ENCODE results near the gene KAT7. TPM values are rescaled to one million over a fixed set of nuclear protein-coding genes. Genes with fewer than 3 reads are reported as not detected.

KAT7 gene
- total and polyA plus RNA-seq, 2 of the 8 experiments (the other 6 are each of a cell fraction or from before 2014, with no cell fraction given), result 90.9 to 139 TPM

DNA sequence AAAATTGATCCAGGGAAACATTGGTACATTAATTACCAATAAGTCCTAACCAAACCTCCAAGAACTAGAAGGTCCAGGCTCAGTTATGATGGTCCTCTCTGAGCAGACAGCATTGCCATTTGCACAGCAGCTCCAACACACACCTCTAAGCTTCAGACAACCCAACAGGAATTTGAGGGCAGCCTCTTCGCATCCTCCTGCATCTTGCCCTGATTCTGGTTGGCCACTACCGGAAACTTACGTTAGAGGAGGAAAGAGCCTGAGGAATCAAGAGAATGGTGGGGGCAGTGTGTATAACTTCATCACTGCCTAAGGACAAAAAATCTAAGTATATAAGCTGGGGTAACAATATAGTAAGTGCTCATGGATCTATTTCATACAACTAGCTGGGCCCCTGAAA, 40.3 kb upstream of the KAT7 start:
- peaks cover 2% of the 10 kb centered on the region; the same call in 1 of the 2 replicates for H3K79me1 ChIP-seq (ENCODE audit: low read depth, low read length)
- H2AK5ac ChIP-seq (ENCODE audit: low read depth, low read length), result no peak overlapping the region
- H3K23ac ChIP-seq (ENCODE audit: insufficient read length), result no peak overlapping the region
- H3K4me1 ChIP-seq (replicated peaks in 1 of 4; ENCODE audit: control insufficient read depth in 3 of 4, insufficient read depth in 4 of 4, low read length in 3 of 4), result peaks cover 0 to 2% (median 0%) of the 10 kb centered on the region in 4 experiments; a peak in 2 of 7 replicates
- H3K4me2 ChIP-seq (ENCODE audit: insufficient read depth in 1 of 2, low read depth in 2 of 2, low read length in 2 of 2), result no peak overlapping the region
- H3K56ac ChIP-seq (replicated peaks; ENCODE audit: insufficient read length, low read depth, low read length), result no peak overlapping the region
- H4K8ac ChIP-seq (ENCODE audit: extremely low read depth, insufficient read depth, low read length), result no peak overlapping the region
- DNase-seq (ENCODE audit: low read depth in 1 of 2, low spot score in 2 of 2), result no peak
- H3K9ac ChIP-seq (replicated peaks in 1 of 4; ENCODE audit: extremely low read depth in 1 of 4, low read depth in 3 of 4, low read length in 3 of 4), result no peak overlapping the region
- no peak overlapping the region for H3K14ac ChIP-seq (ENCODE audit: insufficient read length)
- H3K27me3 ChIP-seq (replicated peaks in 1 of 4; ENCODE audit: control insufficient read depth in 3 of 4, extremely low read depth in 1 of 4, insufficient read depth in 3 of 4, low read length in 3 of 4), result no peaks in the 10 kb centered on the region
- POLR2A ChIA-PET (ENCODE audit: partially characterized antibody), result interaction anchor here (1.3 to 3.0 kb wide), 2 partner anchors 10 to 16 kb away, joined by 4 to 17 read pairs; partner anchors contain the start of gene FAM117A
- no peak overlapping the region for H3K4me3 ChIP-seq (ENCODE audit: extremely low read depth in 1 of 4, insufficient read depth in 2 of 4, low read depth in 3 of 4, low read length in 4 of 4)
- no peak overlapping the region for H2BK12ac ChIP-seq (ENCODE audit: low read depth, low read length)
- H2AFZ ChIP-seq (ENCODE audit: low read length), result no peak overlapping the region
- no peak for TF ChIP-seq CTBP2 (IDR thresholded peaks at IDR 0.05; ENCODE audit: borderline replicate concordance, insufficient read depth, insufficient read length, low read length)
- TF ChIP-seq SRF (IDR thresholded peaks at IDR 0.05; ENCODE audit: low read depth, low read length), result no peak
- TF ChIP-seq, protein P1, sequence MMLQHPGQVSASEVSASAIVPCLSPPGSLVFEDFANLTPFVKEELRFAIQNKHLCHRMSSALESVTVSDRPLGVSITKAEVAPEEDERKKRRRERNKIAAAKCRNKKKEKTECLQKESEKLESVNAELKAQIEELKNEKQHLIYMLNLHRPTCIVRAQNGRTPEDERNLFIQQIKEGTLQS (IDR thresholded peaks at IDR 0.05; ENCODE audit: insufficient read depth, low read depth, low read length), result no peak
- TF ChIP-seq RBBP5 (IDR thresholded peaks at IDR 0.05; ENCODE audit: borderline replicate concordance, low read depth, low read length), result no peak
- no peak for TF ChIP-seq JUND (IDR thresholded peaks at IDR 0.05; ENCODE audit: low read length)
- H2BK20ac ChIP-seq (ENCODE audit: low read length), result no peak overlapping the region
- CTCF ChIA-PET (ENCODE audit: partially characterized antibody), result interaction anchor here (1.0 to 1.4 kb wide), 3 partner anchors 44 to 250 kb away, joined by 3 read pairs; no protein-coding TSS in a partner anchor
- peaks cover 0 to 40% of the 10 kb centered on the region in 2 experiments; a peak in 3 of 4 replicates for H3K79me2 ChIP-seq (ENCODE audit: control insufficient read depth in 1 of 2, insufficient read depth in 2 of 2, low read length in 2 of 2)
- no peak overlapping the region for H3K27ac ChIP-seq (ENCODE audit: low read depth, low read length)
- H3K4ac ChIP-seq (replicated peaks; ENCODE audit: insufficient read length, low read depth, low read length), result no peak overlapping the region
- H3K18ac ChIP-seq (ENCODE audit: extremely low read depth, low read length), result no peak overlapping the region
- H2BK5ac ChIP-seq (ENCODE audit: low read depth, low read length), result no peak overlapping the region
- H4K5ac ChIP-seq (ENCODE audit: insufficient read length, low read depth, low read length), result no peak overlapping the region
- H2BK120ac ChIP-seq (replicated peaks; ENCODE audit: low read depth, low read length), result no peak overlapping the region
- H2BK15ac ChIP-seq (ENCODE audit: low read length), result no peak overlapping the region
- H3K36me3 ChIP-seq (ENCODE audit: control insufficient read depth in 2 of 4, insufficient read depth in 4 of 4, low read length in 3 of 4), result peaks cover 0 to 4% (median 0%) of the 10 kb centered on the region in 4 experiments; a peak in 3 of 8 replicates
- peaks cover 0 to 13% of the 10 kb centered on the region in 2 experiments for H4K20me1 ChIP-seq (replicated peaks in 1 of 2; ENCODE audit: control insufficient read depth in 1 of 2, insufficient read depth in 2 of 2, low read length in 2 of 2)
- FAIRE-seq, result no peak
- H4K91ac ChIP-seq (replicated peaks; ENCODE audit: insufficient read length, low read length), result no peak overlapping the region
- H3K23me2 ChIP-seq (ENCODE audit: low read depth, low read length), result no peaks in the 10 kb centered on the region
- 90% methylated on average over 3 of the region's 3 CpGs; no CpG with 5 or more reads in 1 of the 2 experiments for WGBS, 2 experiments (ENCODE audit: extremely low coverage in 1 of 2, insufficient coverage in 1 of 2, insufficient read length in 1 of 2, insufficient replicate concordance in 2 of 2, low coverage in 1 of 2, low lambda C conversion rate in 2 of 2, missing lambda C conversion rate in 1 of 2)
- H3K9me3 ChIP-seq (ENCODE audit: insufficient read depth in 2 of 2, low read depth in 1 of 2, low read length in 1 of 2), result no peaks in the 10 kb centered on the region

Data from H1 (cell line).